Thyroid gland (tissue), 4 donors: Measurements from ENCODE around the gene C6orf118. TPM values are rescaled to one million over a fixed set of nuclear protein-coding genes. Genes with fewer than 3 reads are reported as not detected.

Experiments
- DNase-seq, 2 donors: peaks; one replicate each; pipeline ENCODE4 v3.0.0-alpha.2; 2019
- H3K27ac ChIP-seq, 3 donors: fragments of 200-600 bp; sonication (generic); 1 replicate in 2 of 3; 2 replicates in 1 of 3; pipeline ENCODE4 v1.5.1; 2016 to 2019; ENCODE audit warnings: mild to moderate bottlenecking in 1 of 3, moderate library complexity in 1 of 3
- H3K27me3 ChIP-seq: fragments of 200-600 bp; sonication (generic); one replicate; pipeline ENCODE4 v1.5.1; 2019
- H3K36me3 ChIP-seq, 2 donors: fragments of 200-600 bp; sonication (generic); one replicate each; pipeline ENCODE4 v1.5.1; 2016 to 2019
- H3K4me1 ChIP-seq, 2 donors: fragments of 200-600 bp; sonication (generic); one replicate each; pipeline ENCODE4 v1.5.1; 2017 to 2019
- H3K4me3 ChIP-seq, 3 donors: fragments of 200-600 bp; sonication (generic); replicated peaks in 1 of 3; 1 replicate in 2 of 3; 2 replicates in 1 of 3; pipeline ENCODE4 v1.5.1; 2016; ENCODE audit warnings: mild to moderate bottlenecking in 1 of 3
- H3K9me3 ChIP-seq: fragments of 200-600 bp; sonication (generic); one replicate; pipeline ENCODE4 v1.5.1; 2017
- CTCF ChIP-seq, 6 experiments: fragments of 200-600 bp in 3 of 6; fragments of 450-650 bp in 3 of 6; sonication (generic) in 3 of 6; IDR thresholded peaks; one replicate each; pipeline ENCODE4 v1.5.1; 2016 to 2019; ENCODE audit warnings: antibody characterized with exemption in 6 of 6, mild to moderate bottlenecking in 2 of 6, inconsistent platforms in 1 of 6, moderate library complexity in 1 of 6
- POLR2A ChIP-seq, 2 donors: fragments of 450-650 bp; IDR thresholded peaks; one replicate each; pipeline ENCODE4 v1.6.1; 2017; ENCODE audit warnings: antibody characterized with exemption in 2 of 2, mild to moderate bottlenecking in 2 of 2, moderate library complexity in 1 of 2
- WGBS, 2 donors: methylation state at CpG; one replicate each; pipeline ENCODE4 v1.1.5; 2017; 5-methylcytosine and 5-hydroxymethylcytosine counted together
- intact Hi-C: fragments of 100-400 bp; cut with DNase I; formaldehyde crosslinking; loops from one replicate; pipeline ENCODE4 v1.15.1; 2023
- total RNA-seq, 4 donors: library from RNA; depleted of rRNA; stranded (reverse); fragments of >200 nt; gene quantifications; one replicate each; pipeline ENCODE4 v1.2.3, GENCODE V29; 2016

Gene C6orf118
- total RNA-seq, result under 1 TPM in 1 of 4 donors, not detected in 3; 0.59 TPM

- Histone ChIP-seq H3K4me3 (peak within 1 kb of the TSS in 2 of 3 donors; percentile 1 to 22), H3K36me3 (no peaks in the 10 kb centered on the region), H3K9me3 (no peaks in the 10 kb centered on the region), H3K27me3 (no peaks in the 10 kb centered on the region), H3K4me1 (no peaks in the 10 kb centered on the region), H3K27ac (peak within 1 kb of the TSS in 1 of 3 donors; percentile 27)
- 9 to 11% methylated on average over 35 of the region's 35 CpGs for WGBS, 2 donors
- no peak for TF ChIP-seq CTCF (IDR thresholded peaks at IDR 0.05)
- TF ChIP-seq POLR2A (IDR thresholded peaks at IDR 0.05), result no peak
- intact Hi-C loops, result no loop called here
- peak; percentile 78 to 81 for DNase-seq
Observed at GRCh38 chr6:165308926-165309731, at the start of gene C6orf118. Gene C6orf118 (minus strand): TSS chr6:165309605. CDS start chr6:165309586, 19 bp downstream.

- TF ChIP-seq POLR2A (IDR thresholded peaks at IDR 0.05) (no peak), CTCF (IDR thresholded peaks at IDR 0.05) (no peak)
- intact Hi-C loops, result no loop called here
- 83 to 91% methylated on average over 4 of the region's 4 CpGs for WGBS, 2 donors
- Histone ChIP-seq H3K27me3 (no peaks in the 10 kb centered on the region), H3K4me1 (no peaks in the 10 kb centered on the region), H3K9me3 (no peaks in the 10 kb centered on the region), H3K27ac (no peak overlapping the region), H3K4me3 (no peak overlapping the region), H3K36me3 (no peaks in the 10 kb centered on the region)
- DNase-seq, result no peak
Observed at GRCh38 chr6:165345700-165346099, 36.3 kb upstream of the C6orf118 start.

- intact Hi-C loops, result no loop called here
- Histone ChIP-seq H3K27me3 (no peaks in the 10 kb centered on the region), H3K4me1 (no peaks in the 10 kb centered on the region), H3K9me3 (no peaks in the 10 kb centered on the region), H3K27ac (no peak overlapping the region), H3K36me3 (no peaks in the 10 kb centered on the region), H3K4me3 (no peak overlapping the region)
- no peak for DNase-seq
- no peak for TF ChIP-seq CTCF (IDR thresholded peaks at IDR 0.05)
- TF ChIP-seq POLR2A (IDR thresholded peaks at IDR 0.05), result no peak
- 80 to 86% methylated on average over 5 of the region's 5 CpGs for WGBS, 2 donors
Observed at GRCh38 chr6:165340532-165340931, 31.1 kb upstream of the C6orf118 start.

GRCh38 chr6:165325609-165326008, 16.2 kb upstream of the C6orf118 start:
- DNase-seq, result no peak
- Histone ChIP-seq H3K4me3 (no peak overlapping the region), H3K36me3 (no peaks in the 10 kb centered on the region), H3K4me1 (no peaks in the 10 kb centered on the region), H3K9me3 (no peaks in the 10 kb centered on the region), H3K27me3 (no peaks in the 10 kb centered on the region), H3K27ac (no peak overlapping the region)
- intact Hi-C loops, result no loop called here
- no peak for TF ChIP-seq CTCF (IDR thresholded peaks at IDR 0.05)
- TF ChIP-seq POLR2A (IDR thresholded peaks at IDR 0.05), result no peak
- 92 to 94% methylated on average over 7 of the region's 7 CpGs for WGBS, 2 donors

GRCh38 chr6:165321555-165322145, 12.2 kb upstream of the C6orf118 start:
- Histone ChIP-seq H3K4me1 (no peaks in the 10 kb centered on the region), H3K36me3 (no peaks in the 10 kb centered on the region), H3K27ac (no peak overlapping the region), H3K4me3 (no peak overlapping the region), H3K9me3 (no peaks in the 10 kb centered on the region), H3K27me3 (no peaks in the 10 kb centered on the region)
- TF ChIP-seq POLR2A (IDR thresholded peaks at IDR 0.05) (no peak), CTCF (IDR thresholded peaks at IDR 0.05) (no peak)
- no peak for DNase-seq
- 96 to 100% methylated on average over 1 of the region's 1 CpG for WGBS, 2 donors
- intact Hi-C loops, result no loop called here
